ENCODE measurements around the gene NFATC1. TPM values are rescaled to one million over a fixed set of nuclear protein-coding genes. Genes with fewer than 3 reads are reported as not detected.

NFATC1 gene
- total RNA-seq, 4 donors from 2014 or later, result 13.9 to 24.3 (median 16.7) TPM

DNA sequence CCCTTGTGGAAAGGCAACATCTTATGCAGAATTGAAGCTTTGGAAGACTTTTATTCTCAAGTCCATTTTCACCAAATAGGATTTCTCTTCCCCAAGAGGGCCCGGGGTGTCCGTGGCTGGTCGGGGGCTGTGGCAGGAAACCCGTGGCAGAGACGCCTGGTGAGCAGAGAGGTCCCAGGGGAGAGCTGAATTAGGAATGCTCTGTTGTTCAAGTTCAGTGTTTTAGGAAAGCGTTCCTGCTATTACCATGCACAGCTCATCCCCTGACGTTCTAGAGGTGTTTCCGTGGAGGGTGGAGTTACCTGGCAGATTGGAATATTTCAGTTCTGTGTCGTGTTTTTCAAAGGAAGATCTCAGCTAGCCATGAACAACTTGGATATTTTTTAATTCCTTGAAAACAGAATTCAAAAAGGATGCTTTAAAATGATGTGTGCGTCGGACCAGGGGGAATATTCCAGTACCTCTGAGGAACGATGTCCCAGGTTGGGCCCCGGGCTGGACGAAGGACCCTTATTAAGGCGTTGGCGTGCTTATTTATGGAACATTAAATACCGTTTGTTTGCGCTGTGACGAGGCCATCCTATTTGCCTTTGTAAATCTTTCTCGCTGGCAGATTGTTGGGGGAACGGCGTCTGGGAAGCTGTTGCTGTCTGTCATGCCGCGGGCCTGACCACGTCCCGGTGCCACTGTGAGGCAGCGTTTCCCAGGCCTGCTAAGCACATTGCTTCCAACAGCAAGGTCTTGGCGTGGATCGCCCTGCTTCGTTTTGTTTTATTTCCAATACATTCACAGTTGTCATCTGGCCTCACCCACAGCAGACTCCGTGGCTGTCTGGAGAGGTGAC lies 8.2 kb downstream of the NFATC1 start:
- Histone ChIP-seq H3K9me3 (no peaks in the 10 kb centered on the region), H3K27ac (peak overlapping the region; percentile 63), H3K27me3 (no peaks in the 10 kb centered on the region), H3K36me3 (no peaks in the 10 kb centered on the region), H3K4me1 (peaks cover 64% of the 10 kb centered on the region), H3K4me3 (peak overlapping the region; percentile 24)
- TF ChIP-seq EP300 (IDR thresholded peaks at IDR 0.05) (no peak), POLR2A (IDR thresholded peaks at IDR 0.05) (no peak), POLR2AphosphoS5 (IDR thresholded peaks at IDR 0.05) (no peak)
- TF ChIP-seq, protein P1, sequence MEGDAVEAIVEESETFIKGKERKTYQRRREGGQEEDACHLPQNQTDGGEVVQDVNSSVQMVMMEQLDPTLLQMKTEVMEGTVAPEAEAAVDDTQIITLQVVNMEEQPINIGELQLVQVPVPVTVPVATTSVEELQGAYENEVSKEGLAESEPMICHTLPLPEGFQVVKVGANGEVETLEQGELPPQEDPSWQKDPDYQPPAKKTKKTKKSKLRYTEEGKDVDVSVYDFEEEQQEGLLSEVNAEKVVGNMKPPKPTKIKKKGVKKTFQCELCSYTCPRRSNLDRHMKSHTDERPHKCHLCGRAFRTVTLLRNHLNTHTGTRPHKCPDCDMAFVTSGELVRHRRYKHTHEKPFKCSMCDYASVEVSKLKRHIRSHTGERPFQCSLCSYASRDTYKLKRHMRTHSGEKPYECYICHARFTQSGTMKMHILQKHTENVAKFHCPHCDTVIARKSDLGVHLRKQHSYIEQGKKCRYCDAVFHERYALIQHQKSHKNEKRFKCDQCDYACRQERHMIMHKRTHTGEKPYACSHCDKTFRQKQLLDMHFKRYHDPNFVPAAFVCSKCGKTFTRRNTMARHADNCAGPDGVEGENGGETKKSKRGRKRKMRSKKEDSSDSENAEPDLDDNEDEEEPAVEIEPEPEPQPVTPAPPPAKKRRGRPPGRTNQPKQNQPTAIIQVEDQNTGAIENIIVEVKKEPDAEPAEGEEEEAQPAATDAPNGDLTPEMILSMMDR (IDR thresholded peaks at IDR 0.05), result no peak
- peak in 1 of 2 donors; percentile 65 for DNase-seq (ENCODE audit: low spot score in 2 of 2)
- 44% methylated on average over 31 of the region's 31 CpGs for WGBS

DNA sequence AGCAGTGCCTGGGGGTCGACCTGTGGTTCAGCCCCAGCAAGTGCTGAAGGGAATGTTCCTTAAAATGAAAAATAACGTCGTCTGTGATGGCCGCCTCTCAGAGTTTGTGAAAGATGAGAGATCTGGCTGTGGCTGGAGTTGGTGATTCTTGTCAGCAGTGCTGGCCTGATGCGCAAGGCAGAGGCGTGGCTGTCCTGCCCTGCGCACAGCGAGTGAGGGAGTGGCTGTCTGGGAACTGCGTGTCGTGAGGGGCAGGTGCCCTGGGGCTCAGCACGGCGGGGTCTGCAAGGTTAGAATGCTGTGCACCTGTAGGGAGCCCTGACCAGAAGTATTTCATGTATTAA lies 8.8 kb downstream of the NFATC1 start:
- Histone ChIP-seq H3K4me3 (no peak overlapping the region), H3K9me3 (no peaks in the 10 kb centered on the region), H3K27ac (peak overlapping the region; percentile 63), H3K27me3 (no peaks in the 10 kb centered on the region), H3K4me1 (peaks cover 59% of the 10 kb centered on the region), H3K36me3 (no peaks in the 10 kb centered on the region)
- TF ChIP-seq POLR2A (IDR thresholded peaks at IDR 0.05) (no peak), POLR2AphosphoS5 (IDR thresholded peaks at IDR 0.05) (no peak), EP300 (IDR thresholded peaks at IDR 0.05) (no peak)
- TF ChIP-seq, protein P1 (IDR thresholded peaks at IDR 0.05), result no peak
- DNase-seq (ENCODE audit: low spot score in 2 of 2), result peak in 1 of 2 donors; percentile 70
- 29% methylated on average over 6 of the region's 12 CpGs for WGBS

DNA sequence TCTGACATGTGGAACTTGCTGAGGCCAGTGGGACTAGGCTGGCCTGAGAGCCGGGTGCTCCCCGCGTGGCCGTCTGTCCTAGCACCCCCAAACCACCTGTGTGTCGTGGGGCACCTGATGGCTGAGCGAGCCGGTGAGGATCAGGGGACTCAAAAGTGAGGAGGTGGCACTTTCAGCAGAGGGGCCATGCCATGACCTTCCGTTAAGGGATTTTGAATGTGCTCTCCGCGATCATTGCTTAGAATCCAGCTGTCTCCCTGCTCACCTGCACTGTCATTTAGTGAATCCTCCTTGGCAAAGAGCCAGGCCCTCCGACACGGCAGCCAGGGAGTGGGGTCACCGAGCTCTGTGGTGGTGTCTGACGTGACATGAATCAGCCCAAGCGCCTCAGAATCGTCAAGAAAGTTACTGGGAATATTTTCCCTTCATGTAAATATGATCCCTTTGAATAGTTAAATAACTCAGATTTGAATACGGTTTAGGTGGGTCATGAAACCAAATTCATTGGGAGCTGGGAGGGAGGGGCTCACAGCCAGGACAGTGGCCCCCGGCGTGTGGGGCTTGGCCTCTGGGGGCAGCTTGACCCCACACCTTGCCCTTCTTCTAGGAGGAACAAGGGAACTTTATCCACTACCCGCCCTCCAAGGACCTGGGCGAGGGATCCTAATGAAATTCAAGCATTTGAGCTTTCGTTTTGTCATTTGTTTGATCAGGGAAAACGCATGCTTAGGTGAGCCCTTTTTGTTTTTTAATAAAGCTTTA lies 9.5 kb downstream of the NFATC1 start:
- no peak overlapping the region for H3K4me3 ChIP-seq
- H3K4me1 ChIP-seq, result peaks cover 52% of the 10 kb centered on the region
- 71% methylated on average over 17 of the region's 23 CpGs for WGBS
- H3K27ac ChIP-seq, result peak overlapping the region; percentile 55
- no peaks in the 10 kb centered on the region for H3K9me3 ChIP-seq
- TF ChIP-seq, protein P1 (IDR thresholded peaks at IDR 0.05), result no peak
- TF ChIP-seq EP300 (IDR thresholded peaks at IDR 0.05) (no peak), POLR2AphosphoS5 (IDR thresholded peaks at IDR 0.05) (no peak), POLR2A (IDR thresholded peaks at IDR 0.05) (no peak)
- no peaks in the 10 kb centered on the region for H3K36me3 ChIP-seq
- H3K27me3 ChIP-seq, result no peaks in the 10 kb centered on the region
- DNase-seq (ENCODE audit: low spot score in 2 of 2), result peak in 1 of 2 donors; percentile 67

DNA sequence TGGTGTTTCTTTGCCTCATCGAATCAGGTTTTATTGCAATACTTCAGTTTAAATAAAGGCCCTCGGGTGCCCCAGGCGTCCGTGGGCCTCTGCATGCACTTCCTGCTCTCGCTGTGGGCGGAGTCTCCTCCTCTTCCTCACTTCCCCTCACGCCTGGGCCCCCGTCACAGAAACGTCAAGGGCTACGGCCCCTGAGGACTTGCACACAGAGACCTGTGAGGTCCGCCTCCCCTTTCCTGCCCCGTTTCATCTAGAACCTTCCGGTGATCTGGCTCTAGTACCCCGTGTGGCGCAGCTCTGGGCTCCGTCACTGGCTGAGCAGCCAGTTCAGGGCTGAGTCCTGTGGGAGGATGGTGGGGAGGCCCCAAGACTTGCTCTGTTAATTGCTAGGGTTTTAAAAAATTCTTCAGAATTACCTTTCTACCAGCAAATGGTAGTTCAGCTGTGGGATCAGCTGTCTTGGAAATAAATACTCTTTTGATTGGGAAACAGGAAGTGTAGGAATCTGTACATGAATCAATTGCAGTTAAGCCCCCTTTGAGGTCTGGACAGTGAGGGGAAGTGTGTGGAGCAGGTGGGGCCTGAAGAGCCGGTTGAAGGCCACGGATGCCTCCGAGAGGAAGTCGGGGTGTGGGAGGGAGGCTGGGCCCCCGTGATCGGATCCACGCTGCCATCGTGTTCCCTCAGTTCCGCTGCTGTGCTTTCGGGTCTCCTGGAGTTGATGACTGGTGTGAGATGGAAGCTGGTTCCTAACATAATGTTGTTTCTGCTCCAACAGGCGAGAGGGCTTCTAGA lies 10.2 kb downstream of the NFATC1 start:
- no peaks in the 10 kb centered on the region for H3K27me3 ChIP-seq
- H3K36me3 ChIP-seq, result peaks cover 7% of the 10 kb centered on the region
- TF ChIP-seq POLR2AphosphoS5 (IDR thresholded peaks at IDR 0.05), result no peak
- TF ChIP-seq EP300 (IDR thresholded peaks at IDR 0.05), result no peak
- TF ChIP-seq POLR2A (IDR thresholded peaks at IDR 0.05), result no peak
- TF ChIP-seq, protein P1 (IDR thresholded peaks at IDR 0.05), result no peak
- WGBS, result 77% methylated on average over 27 of the region's 27 CpGs
- peak overlapping the region; percentile 55 for H3K27ac ChIP-seq
- DNase-seq (ENCODE audit: low spot score in 2 of 2), result peak in 1 of 2 donors; percentile 86
- peaks cover 47% of the 10 kb centered on the region for H3K4me1 ChIP-seq
- H3K9me3 ChIP-seq, result no peaks in the 10 kb centered on the region
- no peak overlapping the region for H3K4me3 ChIP-seq

Data from suprapubic skin (tissue), 4 donors.